ENCODE results near the gene DSP.

- TF ChIP-seq POLR2AphosphoS5 (IDR thresholded peaks at IDR 0.05) = no peak
- TF ChIP-seq POLR2A (IDR thresholded peaks at IDR 0.05) = no peak
- TF ChIP-seq, protein P1, sequence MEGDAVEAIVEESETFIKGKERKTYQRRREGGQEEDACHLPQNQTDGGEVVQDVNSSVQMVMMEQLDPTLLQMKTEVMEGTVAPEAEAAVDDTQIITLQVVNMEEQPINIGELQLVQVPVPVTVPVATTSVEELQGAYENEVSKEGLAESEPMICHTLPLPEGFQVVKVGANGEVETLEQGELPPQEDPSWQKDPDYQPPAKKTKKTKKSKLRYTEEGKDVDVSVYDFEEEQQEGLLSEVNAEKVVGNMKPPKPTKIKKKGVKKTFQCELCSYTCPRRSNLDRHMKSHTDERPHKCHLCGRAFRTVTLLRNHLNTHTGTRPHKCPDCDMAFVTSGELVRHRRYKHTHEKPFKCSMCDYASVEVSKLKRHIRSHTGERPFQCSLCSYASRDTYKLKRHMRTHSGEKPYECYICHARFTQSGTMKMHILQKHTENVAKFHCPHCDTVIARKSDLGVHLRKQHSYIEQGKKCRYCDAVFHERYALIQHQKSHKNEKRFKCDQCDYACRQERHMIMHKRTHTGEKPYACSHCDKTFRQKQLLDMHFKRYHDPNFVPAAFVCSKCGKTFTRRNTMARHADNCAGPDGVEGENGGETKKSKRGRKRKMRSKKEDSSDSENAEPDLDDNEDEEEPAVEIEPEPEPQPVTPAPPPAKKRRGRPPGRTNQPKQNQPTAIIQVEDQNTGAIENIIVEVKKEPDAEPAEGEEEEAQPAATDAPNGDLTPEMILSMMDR (IDR thresholded peaks at IDR 0.05) = no peak
These were observed 17.3 kb downstream of the DSP start for GRCh38 chr6:7558781-7559180.
